T-helper 2 cell (primary cell): ENCODE measurements around the gene GCDH.

ENCODE experiments used
- DNase-seq, 5 experiments: peaks; one replicate each; pipeline versions ENCODE4 v3.0.0 to v3.0.0-alpha.2; 2012 to 2022

The GCDH gene

GRCh38 chr19:12943437-12944044, 52.6 kb downstream of the GCDH start:
- no peak for DNase-seq

GRCh38 chr19:12944104-12944674, 53.2 kb downstream of the GCDH start:
- DNase-seq = no peak

- DNase-seq = peak; percentile 96 to 99 (median 98)
Observed at GRCh38 chr19:12945479-12946091, 54.6 kb downstream of the GCDH start, which contains the start of gene RAD23A. TSS of gene RAD23A (plus strand) at chr19:12945862. CDS start at chr19:12945949, 87 bp downstream.

GRCh38 chr19:12946092-12946721, 55.2 kb downstream of the GCDH start:
- DNase-seq = peak in 3 of 5 experiments; percentile 37 to 71 (median 46)

GRCh38 chr19:12946731-12947496, 56.0 kb downstream of the GCDH start:
- no peak for DNase-seq

GRCh38 chr19:12947702-12948611, 57.0 kb downstream of the GCDH start:
- DNase-seq = no peak

GRCh38 chr19:12948612-12949362, 57.8 kb downstream of the GCDH start:
- no peak for DNase-seq
